ENCODE measurements around the gene ANGPTL2.

ANGPTL2 gene

GRCh38 chr9:127065592-127065991 is 56.8 kb downstream of the ANGPTL2 start:
- Histone ChIP-seq H3F3A (ENCODE audit: control insufficient read depth, insufficient read depth) (no peaks in the 10 kb centered on the region), H3K4me3 (ENCODE audit: low read length) (no peak overlapping the region), H4K20me1 (ENCODE audit: control insufficient read depth, insufficient read depth, low read depth, low read length) (no peaks in the 10 kb centered on the region), H3K4me2 (ENCODE audit: low read length) (no peak overlapping the region), H3K36me3 (ENCODE audit: control insufficient read depth, low read length) (no peaks in the 10 kb centered on the region), H3K9me2 (replicated peaks; ENCODE audit: control insufficient read depth, low read length) (no peaks in the 10 kb centered on the region), H3K27ac (ENCODE audit: low read depth, low read length) (no peak overlapping the region), H3K9me3 (ENCODE audit: control insufficient read depth, insufficient read depth, low read length) (no peaks in the 10 kb centered on the region), H3K79me2 (ENCODE audit: control insufficient read depth, low read length) (no peaks in the 10 kb centered on the region), H3K27me3 (ENCODE audit: control insufficient read depth, low read length) (no peaks in the 10 kb centered on the region), H3K4me1 (ENCODE audit: control insufficient read depth, low read length) (no peaks in the 10 kb centered on the region)
- TF ChIP-seq EZH2phosphoT487 (IDR thresholded peaks at IDR 0.05; ENCODE audit: borderline replicate concordance, low read length) (no peak), CTCF (IDR thresholded peaks at IDR 0.05; ENCODE audit: low read depth, low read length, poor library complexity, severe bottlenecking) (no peak)

- TF ChIP-seq EZH2phosphoT487 (IDR thresholded peaks at IDR 0.05; ENCODE audit: borderline replicate concordance, low read length) (no peak), CTCF (IDR thresholded peaks at IDR 0.05; ENCODE audit: low read depth, low read length, poor library complexity, severe bottlenecking) (no peak)
- no peaks in the 10 kb centered on the region for H4K20me1 ChIP-seq (ENCODE audit: control insufficient read depth, insufficient read depth, low read depth, low read length)
- no peak overlapping the region for H3K4me2 ChIP-seq (ENCODE audit: low read length)
Observed at GRCh38 chr9:127064335-127064734, 58.1 kb downstream of the ANGPTL2 start.

GRCh38 chr9:127061411-127061810 is 61.0 kb downstream of the ANGPTL2 start:
- Histone ChIP-seq H3K9me3 (ENCODE audit: control insufficient read depth, insufficient read depth, low read length) (no peaks in the 10 kb centered on the region), H3K4me3 (ENCODE audit: low read length) (no peak overlapping the region), H3K27ac (ENCODE audit: low read depth, low read length) (no peak overlapping the region), H3K4me1 (ENCODE audit: control insufficient read depth, low read length) (peaks cover 9% of the 10 kb centered on the region), H4K20me1 (ENCODE audit: control insufficient read depth, insufficient read depth, low read depth, low read length) (no peaks in the 10 kb centered on the region), H3K4me2 (ENCODE audit: low read length) (no peak overlapping the region), H3F3A (ENCODE audit: control insufficient read depth, insufficient read depth) (no peaks in the 10 kb centered on the region), H3K79me2 (ENCODE audit: control insufficient read depth, low read length) (no peaks in the 10 kb centered on the region), H3K36me3 (ENCODE audit: control insufficient read depth, low read length) (no peaks in the 10 kb centered on the region), H3K27me3 (ENCODE audit: control insufficient read depth, low read length) (no peaks in the 10 kb centered on the region), H3K9me2 (replicated peaks; ENCODE audit: control insufficient read depth, low read length) (no peaks in the 10 kb centered on the region)
- no peak for TF ChIP-seq CTCF (IDR thresholded peaks at IDR 0.05; ENCODE audit: low read depth, low read length, poor library complexity, severe bottlenecking)

More at GRCh38 chr9:127064335-127064734, 58.1 kb downstream of the ANGPTL2 start:
- no peaks in the 10 kb centered on the region for H3F3A ChIP-seq (ENCODE audit: control insufficient read depth, insufficient read depth)
- H3K27me3 ChIP-seq (ENCODE audit: control insufficient read depth, low read length), result no peaks in the 10 kb centered on the region
- H3K9me2 ChIP-seq (replicated peaks; ENCODE audit: control insufficient read depth, low read length), result no peaks in the 10 kb centered on the region
- H3K4me3 ChIP-seq (ENCODE audit: low read length), result no peak overlapping the region
- no peak overlapping the region for H3K27ac ChIP-seq (ENCODE audit: low read depth, low read length)
- H3K4me1 ChIP-seq (ENCODE audit: control insufficient read depth, low read length), result peaks cover 9% of the 10 kb centered on the region
- H3K9me3 ChIP-seq (ENCODE audit: control insufficient read depth, insufficient read depth, low read length), result no peaks in the 10 kb centered on the region
- no peaks in the 10 kb centered on the region for H3K79me2 ChIP-seq (ENCODE audit: control insufficient read depth, low read length)
- H3K36me3 ChIP-seq (ENCODE audit: control insufficient read depth, low read length), result no peaks in the 10 kb centered on the region
